GM12878 (cell line): ENCODE data around the gene COL20A1. TPM values are rescaled to one million over a fixed set of nuclear protein-coding genes. Genes with fewer than 3 reads are reported as not detected.
"Not testable (repeated sequence)": the region's sequence is repeated elsewhere in the genome, so short reads cannot be mapped to it uniquely, and the experiment has no call there.

Source experiments
- ATAC-seq: fragments of 200-7000 bp; cut with Tn5 transposase; 3 replicates; pipeline ENCODE4 v1.9.1; 2020; ENCODE audit warnings: mild to moderate bottlenecking, moderate library complexity
- BruUV-seq: library from RNA; stranded (reverse); fragments of 400-500 nt; replicated peaks from 2 replicates; lab custom pipeline; 2021; lab: Mats Ljungman, UMichigan
- CTCF ChIA-PET: fragments of 300-600 bp; sonication (Branson Sonifier 250); formaldehyde crosslinking; extraction: SDS; loops from one replicate; lab custom pipeline; 2021; ENCODE audit warnings: inconsistent platforms; lab: Yijun Ruan, JAX
- POLR2A ChIA-PET: fragments of 350-600 bp; formaldehyde crosslinking; extraction: SDS; loops from one replicate; lab custom pipeline; 2021; ENCODE audit warnings: inconsistent platforms; lab: Charles Lee
- RAD21 ChIA-PET: fragments of 300-600 bp; sonication (Branson Sonifier 250); formaldehyde crosslinking; loops from one replicate; lab custom pipeline; 2023; ENCODE audit warnings: antibody characterized with exemption; ENCODE audit not compliant: unreplicated experiment; lab: Charles Lee
- SMC1A ChIA-PET: fragments of 300-600 bp; sonication (Branson Sonifier 250); formaldehyde crosslinking; loops from one replicate; lab custom pipeline; 2023; ENCODE audit not compliant: unreplicated experiment, uncharacterized antibody; lab: Charles Lee
- DNase-seq: peaks from one replicate; pipeline ENCODE4 v3.0.0-alpha.2; 2011; ENCODE audit warnings: low read depth, low spot score
- FAIRE-seq: peaks from 3 replicates; lab custom pipeline; 2011; peaks lifted over from hg19 to GRCh38; lab: Jason Lieb, UNC
- H2AFZ ChIP-seq: 2 replicates; pipeline ENCODE4 v1.6.0; 2011; ENCODE audit warnings: low read depth, low read length, control low read depth; ENCODE audit not compliant: control insufficient read depth
- H3K27ac ChIP-seq: 2 replicates; pipeline ENCODE4 v1.5.1; 2011; ENCODE audit warnings: control low read depth; ENCODE audit not compliant: control insufficient read depth, insufficient read depth
- H3K27me3 ChIP-seq, 2 experiments: replicated peaks in 1 of 2; 2 replicates each; pipeline versions ENCODE4 v1.6.0 to v1.6.1; 2011; ENCODE audit warnings: low read length in 1 of 2; ENCODE audit not compliant: control insufficient read depth in 2 of 2, insufficient read depth in 2 of 2
- H3K36me3 ChIP-seq, 2 experiments: 2 replicates each; pipeline ENCODE4 v1.5.1; 2011; ENCODE audit warnings: low read length in 1 of 2; ENCODE audit not compliant: control insufficient read depth in 2 of 2, insufficient read depth in 2 of 2
- H3K4me1 ChIP-seq: 2 replicates; pipeline ENCODE4 v1.6.1; 2011; ENCODE audit warnings: mild to moderate bottlenecking, low read length, moderate library complexity, mixed read lengths; ENCODE audit not compliant: control insufficient read depth, insufficient read depth
- H3K4me2 ChIP-seq: 2 replicates; pipeline ENCODE4 v1.6.0; 2011; ENCODE audit warnings: control low read depth; ENCODE audit not compliant: control insufficient read depth, insufficient read depth
- H3K4me3 ChIP-seq: fragments of 200-600 bp; sonication (generic); 2 replicates; pipeline ENCODE4 v1.5.1; 2016
- H3K79me2 ChIP-seq: 2 replicates; pipeline ENCODE4 v1.6.0; 2011; ENCODE audit warnings: low read length; ENCODE audit not compliant: control insufficient read depth, insufficient read depth
- H3K9ac ChIP-seq: 2 replicates; pipeline ENCODE4 v1.8.0; 2011; ENCODE audit warnings: low read length, control low read depth, mixed read lengths; ENCODE audit not compliant: control insufficient read depth, insufficient read depth
- H3K9me3 ChIP-seq: replicated peaks from 3 replicates; pipeline ENCODE4 v1.5.1; 2011; ENCODE audit warnings: mild to moderate bottlenecking, low read length; ENCODE audit not compliant: control insufficient read depth, insufficient read depth
- H4K20me1 ChIP-seq: 2 replicates; pipeline ENCODE4 v1.6.0; 2011; ENCODE audit not compliant: control insufficient read depth, insufficient read depth
- KLF5 ChIP-seq: fragments of 450-650 bp; IDR thresholded peaks from 2 replicates; pipeline ENCODE4 v1.6.1; 2014; ENCODE audit warnings: mild to moderate bottlenecking; ENCODE audit not compliant: partially characterized antibody
- MTA2 ChIP-seq: fragments of 450-650 bp; IDR thresholded peaks from 2 replicates; pipeline ENCODE4 v1.6.1; 2016; ENCODE audit warnings: low read depth, mild to moderate bottlenecking, moderate library complexity
- PAX8 ChIP-seq: fragments of 450-650 bp; IDR thresholded peaks from 2 replicates; pipeline ENCODE4 v1.6.1; 2017; ENCODE audit warnings: mild to moderate bottlenecking, moderate library complexity
- SREBF2 ChIP-seq: IDR thresholded peaks from 2 replicates; pipeline ENCODE4 v1.6.1; 2012; ENCODE audit warnings: mild to moderate bottlenecking, low read length
- SUZ12 ChIP-seq: fragments of 200-600 bp; sonication (generic); IDR thresholded peaks from one replicate; pipeline ENCODE4 v1.6.1; 2018; ENCODE audit warnings: antibody characterized with exemption, mild to moderate bottlenecking; ENCODE audit not compliant: unreplicated experiment
- YY1 ChIP-seq: IDR thresholded peaks from 2 replicates; pipeline ENCODE4 v1.6.1; 2011; ENCODE audit warnings: low read depth, mild to moderate bottlenecking, low read length
- WGBS: methylation state at CpG from one replicate; pipeline ENCODE4 v1.1.6; 2016; ENCODE audit warnings: low lambda C conversion rate; ENCODE audit not compliant: insufficient replicate concordance, insufficient coverage; ENCODE audit errors: missing lambda C conversion rate; 5-methylcytosine and 5-hydroxymethylcytosine counted together
- in situ Hi-C: fragments of 300-500 bp; cut with MboI; formaldehyde crosslinking; loops from 9 replicates; pipeline ENCODE4 v1.14.3; 2018; ENCODE audit warnings: mixed read lengths
- intact Hi-C: fragments of 100-400 bp; cut with micrococcal nuclease; formaldehyde crosslinking; loops from one replicate; pipeline ENCODE4 v1.14.2; 2022; ENCODE audit not compliant: unreplicated experiment
- polyA plus RNA-seq, 11 experiments: library from polyadenylated mRNA; depleted of rRNA in 4 of 11; unstranded in 6 of 11; stranded (reverse) in 5 of 11; fragments of >200 nt; fragmentation: Nextera tagmentation in 4 of 11; fragmentation: Illumina TruSeq in 1 of 11; extraction: Ambion mirVana in 4 of 11; extraction: Trizol in 1 of 11; gene quantifications; 1 replicate in 1 of 11; 2 replicates in 10 of 11; pipeline versions ENCODE4 v1.2.1 to v1.2.3, GENCODE V29; 2011 to 2016; ENCODE audit warnings: inconsistent platforms in 2 of 11, missing spikeins in 2 of 11, low read depth in 1 of 11
- total RNA-seq, 4 experiments: library from RNA; depleted of rRNA in 3 of 4; stranded (reverse); fragments of >200 nt in 3 of 4; fragmentation: Illumina TruSeq in 1 of 4; extraction: Trizol in 1 of 4; gene quantifications; 2 replicates each; pipeline versions ENCODE4 v1.2.1 to v1.2.3, GENCODE V29; 2013 to 2021

Gene COL20A1
- total and polyA plus RNA-seq, 10 of the 15 experiments (the other 5 are each of a cell fraction or from before 2014, with no cell fraction given): not detected

DNA sequence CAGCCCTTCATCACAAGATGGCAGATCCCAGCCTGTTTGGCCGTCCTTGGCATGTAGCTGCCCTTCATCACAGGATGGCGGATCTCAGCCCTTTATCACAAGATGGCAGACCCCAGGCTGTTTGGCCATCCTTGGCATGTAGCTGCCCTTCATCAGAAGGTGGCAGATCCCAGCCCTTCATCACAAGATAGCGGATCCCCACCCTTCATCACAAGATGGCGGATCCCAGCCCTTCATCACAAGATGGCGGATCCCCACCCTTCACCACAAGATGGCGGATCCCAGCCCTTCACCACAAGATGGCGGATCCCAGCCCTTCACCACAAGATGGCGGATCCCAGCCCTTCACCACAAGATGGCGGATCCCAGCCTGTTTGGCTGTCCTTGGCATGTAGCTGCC is 42.1 kb downstream of the COL20A1 start:
- DNase-seq, FAIRE-seq, H3K9me3 ChIP-seq, CTCF ChIA-PET, intact Hi-C loops, H3K4me1 ChIP-seq, H4K20me1 ChIP-seq, H3K79me2 ChIP-seq, H3K27me3 ChIP-seq, POLR2A ChIA-PET, RAD21 ChIA-PET, H3K36me3 ChIP-seq, ATAC-seq, H2AFZ ChIP-seq, BruUV-seq, H3K27ac ChIP-seq, in situ Hi-C loops, H3K4me3 ChIP-seq, SMC1A ChIA-PET, H3K4me2 ChIP-seq, H3K9ac ChIP-seq: not testable (repeated sequence)
- WGBS: 43% methylated on average over 9 of the region's 9 CpGs
- peak; percentile 80 for TF ChIP-seq YY1

DNA sequence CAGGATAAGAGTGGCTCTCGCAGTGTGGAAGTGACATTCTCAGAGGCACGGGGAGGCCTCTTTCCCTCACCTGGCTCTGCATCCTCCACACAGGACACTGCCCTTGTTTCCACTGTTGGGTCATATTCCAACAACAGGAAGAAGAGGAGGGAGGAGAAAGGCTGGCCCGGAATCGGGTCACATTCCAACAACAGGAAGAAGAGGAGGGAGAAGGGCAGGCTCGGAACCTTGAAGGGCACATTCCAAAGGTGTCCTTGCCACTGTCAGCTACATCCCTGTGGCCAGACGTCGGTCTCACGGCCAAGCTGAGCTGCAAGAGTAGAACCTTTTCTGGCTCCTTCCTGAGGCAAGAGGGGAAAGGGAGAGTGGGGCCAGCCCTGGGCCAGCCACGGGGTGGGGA is 42.7 kb downstream of the COL20A1 start:
- TF ChIP-seq KLF5 (no peak), PAX8 (no peak), SUZ12 (no peak), MTA2 (no peak), SREBF2 (no peak)
- Histone ChIP-seq H3K4me3 (no peak overlapping the region), H3K27ac (no peak overlapping the region), H3K4me1 (no peaks in the 10 kb centered on the region), H4K20me1 (no peaks in the 10 kb centered on the region), H3K27me3 (no peaks in the 10 kb centered on the region), H3K9ac (no peak overlapping the region), H3K9me3 (peaks cover 2% of the 10 kb centered on the region; the same call in 2 of the 3 replicates), H3K4me2 (no peak overlapping the region), H2AFZ (no peak overlapping the region), H3K79me2 (no peaks in the 10 kb centered on the region), H3K36me3 (no peaks in the 10 kb centered on the region)
- ChIA-PET RAD21 (no interaction called here), CTCF (no interaction called here), SMC1A (no interaction called here), POLR2A (no interaction called here)
- WGBS: 78% methylated on average over 9 of the region's 9 CpGs
- DNase-seq (no peak), ATAC-seq (no peak), FAIRE-seq (no peak)
- intact Hi-C loops (no loop called here), in situ Hi-C loops (no loop called here)
- no TSS peak for BruUV-seq
